Stomach (tissue), 4 donors: ENCODE data around the gene ATG5.

Source experiments
- CTCF ChIP-seq, 7 experiments: fragments of 450-650 bp in 4 of 7; fragments of 200-600 bp in 3 of 7; sonication (generic) in 3 of 7; IDR thresholded peaks; one replicate each; pipeline ENCODE4 v1.5.1; 2016 to 2019; ENCODE audit warnings: antibody characterized with exemption in 7 of 7, control low read depth in 2 of 7, mild to moderate bottlenecking in 1 of 7
- EP300 ChIP-seq: sonication (generic); formaldehyde crosslinking; IDR thresholded peaks from one replicate; pipeline ENCODE4 v1.6.1; 2017; ENCODE audit warnings: antibody characterized with exemption
- POLR2A ChIP-seq, 4 donors: fragments of 450-650 bp; IDR thresholded peaks; one replicate each; pipeline ENCODE4 v1.6.1; 2016; ENCODE audit warnings: antibody characterized with exemption in 4 of 4, control low read depth in 2 of 4, mild to moderate bottlenecking in 1 of 4, moderate library complexity in 1 of 4
- POLR2AphosphoS5 ChIP-seq, 3 donors: sonication (generic); formaldehyde crosslinking; IDR thresholded peaks; one replicate each; pipeline ENCODE4 v1.6.1; 2016; ENCODE audit warnings: antibody characterized with exemption in 3 of 3

- TF ChIP-seq CTCF (IDR thresholded peaks at IDR 0.05) (no peak), POLR2A (IDR thresholded peaks at IDR 0.05) (no peak), EP300 (no peak), POLR2AphosphoS5 (IDR thresholded peaks at IDR 0.05) (no peak)
Observed at GRCh38 chr6:106165885-106166485, 159.6 kb downstream of the ATG5 start.
